ENCODE results near the gene WDR77. TPM values are rescaled to one million over a fixed set of nuclear protein-coding genes. Genes with fewer than 3 reads are reported as not detected.

Gene WDR77
- total RNA-seq, 1 donor from 2014 or later, result 54.6 TPM

Other genes starting within 250 kb of the WDR77 start
- gene DENND2D, start 248.6 kb downstream of the WDR77 start, total RNA-seq, result 134 TPM
- gene CHI3L2, start 221.5 kb downstream of the WDR77 start, total RNA-seq, result 4.6 TPM
- gene CHIA, start 158.4 kb downstream of the WDR77 start, total RNA-seq, result not detected
- 4.3 TPM for gene OVGP1, start 21.5 kb downstream of the WDR77 start, total RNA-seq
- 265 TPM for gene ATP5PB, start 208 bp upstream of the WDR77 start, total RNA-seq
- gene C1orf162, start 24.7 kb upstream of the WDR77 start, total RNA-seq, result 13.2 TPM
- 5.8 TPM for gene ADORA3, start 54.4 kb upstream of the WDR77 start, total RNA-seq
- gene TMIGD3, start 54.4 kb upstream of the WDR77 start, total RNA-seq, result 1.2 TPM
- 80.3 TPM for gene RAP1A, start 170.5 kb upstream of the WDR77 start, total RNA-seq